ENCODE measurements around the gene RNASEL.
"Not testable (repeated sequence)": the region's sequence is repeated elsewhere in the genome, so short reads cannot be mapped to it uniquely, and the experiment has no call there.

The RNASEL gene

GRCh38 chr1:182588500-182589396 lies at the start of gene RNASEL:
RNASEL (minus strand) TSS chr1:182589256; CDS start chr1:182586806, 2,450 bp downstream.
- DNase-seq (ENCODE audit: low read depth, low spot score) = peak; percentile 82

GRCh38 chr1:182637769-182638168 lies 48.7 kb upstream of the RNASEL start:
- DNase-seq (ENCODE audit: low read depth, low spot score) = no peak

GRCh38 chr1:182635871-182636270 lies 46.8 kb upstream of the RNASEL start:
- DNase-seq (ENCODE audit: low read depth, low spot score) = no peak

DNA sequence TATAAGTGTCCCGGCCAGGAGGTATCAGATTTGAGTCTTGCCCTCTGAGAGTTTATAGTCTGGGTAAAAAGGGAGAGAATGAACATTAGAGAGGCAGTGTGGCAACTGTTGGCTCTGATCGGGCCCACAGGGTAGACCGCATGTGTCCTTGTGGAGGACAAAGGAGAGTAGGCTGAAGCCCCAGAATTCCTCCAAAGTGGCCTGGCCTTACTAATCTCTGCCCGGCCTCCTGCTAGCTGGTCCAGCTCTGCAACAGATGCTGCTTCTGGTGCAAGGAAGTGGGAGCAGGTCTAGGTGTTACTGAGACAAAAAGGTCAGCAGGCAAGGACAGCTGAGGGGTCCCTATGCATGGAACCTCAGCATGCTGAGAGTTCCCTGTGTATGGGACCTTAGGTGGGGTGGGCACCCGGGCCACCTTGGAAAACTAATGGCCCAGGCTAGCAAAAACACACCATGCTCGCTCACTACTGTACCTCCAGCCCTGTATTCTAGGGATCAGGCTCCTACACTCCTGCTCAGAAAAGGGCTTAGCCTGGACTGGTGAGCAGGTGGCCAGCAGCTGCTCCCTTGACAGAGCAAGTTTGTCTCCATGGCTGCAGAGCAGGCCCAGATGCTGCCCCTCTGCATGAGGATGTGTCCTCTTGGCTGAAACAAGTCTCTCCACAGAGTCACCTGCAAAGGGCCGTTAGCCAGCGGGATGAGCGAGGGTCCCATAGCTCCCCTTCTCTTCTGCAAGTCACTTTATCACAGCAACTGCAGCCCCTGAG lies 45.4 kb upstream of the RNASEL start:
- no peak for DNase-seq (ENCODE audit: low read depth, low spot score)

DNA sequence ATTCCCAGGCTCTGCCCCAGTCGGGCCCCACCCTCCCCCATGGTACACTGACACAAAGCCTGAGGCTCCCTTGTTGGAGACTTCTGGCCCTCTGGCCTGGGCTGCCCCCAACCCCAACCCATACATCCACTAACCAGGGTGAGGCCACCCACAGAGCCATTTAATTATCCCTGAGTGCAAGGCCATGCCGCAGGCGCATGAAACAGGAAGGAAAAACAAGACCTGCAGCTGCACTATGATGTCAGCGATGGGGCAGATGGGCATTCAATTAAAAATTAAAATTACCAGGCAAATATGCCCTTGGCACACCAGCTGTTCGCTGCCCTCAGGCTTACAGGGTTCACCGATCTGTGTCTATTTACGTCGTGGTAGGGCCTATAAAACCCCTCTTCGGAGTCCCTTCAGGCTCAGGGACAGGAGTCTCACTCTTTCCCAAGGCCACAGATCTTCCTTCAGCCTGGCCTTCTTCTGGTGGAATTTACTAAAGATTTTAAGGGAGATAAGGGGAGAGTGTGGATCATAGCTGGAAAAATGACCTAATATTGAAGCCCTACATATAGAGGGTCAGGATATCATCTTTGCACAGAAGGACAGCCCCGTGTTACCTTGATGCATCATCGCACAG lies 44.7 kb upstream of the RNASEL start:
- DNase-seq (ENCODE audit: low read depth, low spot score) = no peak

DNA sequence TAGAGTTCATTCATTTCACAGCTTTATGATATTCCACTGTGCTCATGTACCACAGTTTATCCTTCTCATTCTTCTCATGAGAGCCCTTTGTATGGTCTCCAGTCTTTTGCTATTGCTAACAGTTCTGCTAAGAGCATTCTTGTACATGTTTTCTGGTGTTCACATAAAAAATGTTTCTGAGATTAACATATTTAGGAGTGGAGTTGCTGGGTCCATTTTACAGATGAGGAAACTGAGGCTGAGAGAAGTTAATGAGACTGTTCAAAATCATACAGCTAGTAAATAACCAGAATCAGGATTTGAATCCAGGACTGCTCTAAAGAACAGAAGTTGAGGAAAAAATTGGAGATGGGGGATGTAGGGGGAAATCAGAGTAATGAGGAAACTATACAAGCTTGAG lies 44.0 kb upstream of the RNASEL start:
- no peak for DNase-seq (ENCODE audit: low read depth, low spot score)

- not testable (repeated sequence) for DNase-seq (ENCODE audit: low read depth, low spot score)
These were observed 43.4 kb upstream of the RNASEL start for GRCh38 chr1:182632441-182632857.

DNA sequence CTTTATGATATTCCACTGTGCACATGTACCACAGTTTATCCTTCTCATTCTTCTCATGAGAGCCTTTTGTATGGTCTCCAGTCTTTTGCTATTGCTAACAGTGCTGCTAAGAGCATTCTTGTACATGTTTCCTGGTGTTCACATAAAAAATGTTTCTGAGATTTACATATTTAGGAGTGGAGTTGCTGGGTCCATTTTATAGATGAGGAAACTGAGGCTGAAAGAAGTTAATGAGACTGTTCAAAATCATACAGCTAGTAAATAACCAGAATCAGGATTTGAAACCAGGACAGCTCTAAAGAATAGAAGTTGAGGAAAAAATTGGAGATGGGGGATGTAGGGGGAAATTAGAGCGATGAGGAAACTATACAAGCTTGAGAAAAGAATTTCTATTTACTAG lies 42.9 kb upstream of the RNASEL start:
- no peak for DNase-seq (ENCODE audit: low read depth, low spot score)

DNA sequence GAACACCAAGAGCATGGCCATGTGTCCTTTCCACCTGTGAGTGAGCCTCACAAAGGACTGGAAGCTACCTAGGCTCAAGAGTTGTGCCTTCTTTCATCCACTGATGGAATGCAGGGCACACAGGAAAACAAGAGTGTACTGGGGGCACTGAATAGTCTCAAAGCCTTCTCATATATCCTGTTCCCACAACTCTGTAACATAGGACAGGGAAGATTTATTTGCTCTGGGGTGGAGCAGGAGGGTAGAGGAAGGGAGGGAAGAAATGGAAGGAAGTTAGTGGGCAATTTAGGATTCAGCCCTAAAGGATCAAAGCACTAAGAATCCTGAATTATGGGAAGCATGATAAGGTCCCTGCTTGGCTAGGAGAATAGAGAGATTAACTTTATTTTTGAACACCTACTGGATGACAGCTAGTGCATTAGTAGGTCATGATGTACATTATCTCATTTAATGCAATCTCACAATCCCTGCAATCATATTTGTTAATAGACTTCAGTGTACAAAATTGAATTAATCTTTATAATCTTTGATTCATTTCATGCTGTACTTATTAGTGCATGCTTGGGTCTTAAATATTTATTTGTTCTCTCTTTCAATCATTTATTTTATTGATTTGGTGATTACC lies 42.1 kb upstream of the RNASEL start:
- no peak for DNase-seq (ENCODE audit: low read depth, low spot score)

GRCh38 chr1:182630586-182630985 lies 41.5 kb upstream of the RNASEL start:
- no peak for DNase-seq (ENCODE audit: low read depth, low spot score)

GRCh38 chr1:182629499-182630096 lies 40.5 kb upstream of the RNASEL start:
- DNase-seq (ENCODE audit: low read depth, low spot score) = no peak

DNA sequence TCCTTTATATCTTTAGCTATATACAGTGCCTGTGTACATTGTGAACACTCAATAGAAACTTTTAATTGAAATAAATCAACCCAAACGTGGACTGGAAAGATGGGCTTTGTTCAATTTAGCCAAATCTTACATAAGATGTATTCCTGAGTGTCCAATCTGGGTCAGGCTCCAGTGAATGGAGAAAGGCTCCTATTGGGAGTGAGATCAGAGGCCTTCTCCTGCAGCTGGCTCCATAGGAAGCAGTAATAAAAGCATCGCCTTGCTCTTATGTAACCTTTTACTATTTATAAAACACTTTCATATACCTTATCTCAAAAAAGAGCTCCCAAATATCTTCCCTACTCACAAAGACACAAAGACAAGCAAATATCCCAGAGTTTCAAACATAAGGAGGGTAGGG lies 40.0 kb upstream of the RNASEL start:
- DNase-seq (ENCODE audit: low read depth, low spot score) = no peak

DNA sequence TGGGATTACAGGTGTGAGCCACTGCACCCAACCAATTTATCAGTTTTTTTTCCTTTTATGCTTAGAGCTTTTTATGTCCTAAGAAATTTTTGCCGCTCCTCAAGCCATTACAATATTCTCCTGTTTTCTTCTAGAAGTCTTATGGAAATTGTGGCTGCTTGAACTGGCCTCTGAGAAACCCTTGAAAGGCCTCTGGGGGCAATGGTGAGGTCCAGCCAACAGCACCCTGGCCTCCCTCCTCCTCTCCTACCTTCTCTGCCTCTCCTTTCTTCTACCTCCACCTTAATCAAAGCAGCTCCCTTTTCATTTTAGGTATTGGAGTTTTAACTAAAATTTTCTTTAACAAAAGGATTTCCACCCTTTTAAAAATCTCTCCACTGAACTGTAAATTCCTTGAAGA lies 39.6 kb upstream of the RNASEL start:
- DNase-seq (ENCODE audit: low read depth, low spot score) = no peak

DNA sequence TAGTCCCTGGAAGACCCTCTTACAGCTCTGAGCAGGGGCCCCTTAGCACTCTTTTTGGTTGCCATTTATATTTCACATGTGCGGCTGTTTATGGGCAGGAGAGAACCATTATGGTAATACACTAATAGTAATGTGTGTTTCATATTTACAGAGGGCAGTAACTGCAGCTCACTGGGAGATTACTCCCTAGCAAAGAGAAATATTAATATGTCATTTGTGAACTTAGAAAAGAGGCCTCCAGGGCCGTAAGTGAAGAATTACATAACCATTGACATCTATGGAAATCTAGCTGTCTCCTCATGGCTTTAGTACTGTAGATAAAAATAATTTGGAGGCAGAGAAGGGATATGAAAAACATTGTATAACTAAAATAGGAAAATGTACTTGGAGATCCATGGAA lies 38.6 kb upstream of the RNASEL start:
- DNase-seq (ENCODE audit: low read depth, low spot score) = no peak

- DNase-seq (ENCODE audit: low read depth, low spot score) = no peak
These were observed 37.5 kb upstream of the RNASEL start for GRCh38 chr1:182626527-182626926.

DNA sequence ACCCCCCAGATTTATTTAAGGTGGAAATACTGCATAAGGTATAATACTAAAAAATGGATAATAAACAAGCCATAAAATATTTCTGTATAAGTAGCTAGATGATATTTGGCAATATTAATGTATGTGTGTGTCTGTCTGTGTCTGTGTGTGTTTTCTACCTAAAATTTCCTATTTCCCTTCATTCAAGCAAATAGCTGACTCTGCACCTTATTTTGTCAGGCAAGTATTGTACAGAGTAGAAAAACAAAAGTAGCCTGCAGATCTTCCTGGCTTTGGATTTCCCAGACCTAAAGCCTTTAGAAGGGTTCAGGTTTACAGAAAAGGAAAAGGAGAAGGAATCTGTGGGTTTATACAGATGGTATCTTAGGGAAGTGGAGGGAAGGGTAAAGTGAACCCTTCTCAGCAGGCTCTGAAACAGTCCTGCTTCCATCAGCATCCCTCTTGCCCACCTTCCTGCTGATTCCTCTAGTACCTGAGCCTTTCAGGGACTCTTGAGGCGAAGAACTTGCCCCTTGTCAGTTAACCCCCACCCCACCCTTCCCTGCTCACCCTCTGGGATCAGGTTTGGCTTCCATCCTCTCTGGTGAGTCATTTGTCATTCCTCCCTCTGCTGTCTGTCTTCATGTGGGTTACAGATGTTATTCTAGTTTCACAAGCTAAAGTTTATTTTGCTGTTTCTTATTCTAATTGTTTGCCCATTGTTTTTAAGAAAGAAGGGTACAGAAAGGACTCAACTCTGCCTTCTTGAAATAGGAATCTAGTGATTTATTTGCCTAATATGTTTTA lies 36.9 kb upstream of the RNASEL start:
- peak; percentile 26 for DNase-seq (ENCODE audit: low read depth, low spot score)

DNA sequence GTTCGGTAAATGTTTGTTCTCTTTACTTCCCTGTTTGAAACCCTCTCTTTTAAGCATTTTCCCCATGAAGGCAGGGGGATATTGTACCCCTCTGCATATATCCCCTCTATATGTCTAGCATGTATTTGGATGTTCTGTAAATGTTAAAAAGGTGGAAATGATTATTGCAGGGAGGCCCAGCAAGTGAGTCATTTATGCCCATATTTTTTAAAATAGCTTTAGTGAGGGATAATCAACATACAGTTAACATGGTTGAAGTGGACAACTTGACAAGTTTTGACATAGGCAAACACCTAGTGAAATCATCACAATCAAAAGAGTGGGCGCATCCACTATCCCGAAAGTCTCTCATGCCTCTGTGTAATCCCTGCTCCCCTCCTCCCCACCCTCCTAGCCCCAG lies 36.0 kb upstream of the RNASEL start:
- DNase-seq (ENCODE audit: low read depth, low spot score) = no peak

DNA sequence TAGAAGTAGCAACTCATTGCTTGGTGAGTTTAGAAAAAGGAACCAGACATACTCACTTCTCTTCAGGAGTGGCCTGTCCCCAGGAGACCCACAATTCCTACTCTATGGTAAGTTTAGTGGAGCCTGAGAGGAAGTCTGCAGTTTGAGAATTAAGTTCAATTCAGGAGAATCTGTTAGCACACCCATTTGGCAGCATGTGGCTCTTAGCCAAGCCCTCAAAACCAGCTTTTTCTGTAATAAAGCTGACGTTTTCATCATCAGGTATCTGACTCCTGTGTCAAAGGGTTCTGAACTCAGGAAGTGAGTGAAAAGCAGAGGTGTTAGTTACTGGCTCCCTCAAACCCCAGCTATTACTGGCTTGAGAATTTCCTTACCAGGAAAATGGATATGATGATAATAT lies 35.5 kb upstream of the RNASEL start:
- no peak for DNase-seq (ENCODE audit: low read depth, low spot score)

DNA sequence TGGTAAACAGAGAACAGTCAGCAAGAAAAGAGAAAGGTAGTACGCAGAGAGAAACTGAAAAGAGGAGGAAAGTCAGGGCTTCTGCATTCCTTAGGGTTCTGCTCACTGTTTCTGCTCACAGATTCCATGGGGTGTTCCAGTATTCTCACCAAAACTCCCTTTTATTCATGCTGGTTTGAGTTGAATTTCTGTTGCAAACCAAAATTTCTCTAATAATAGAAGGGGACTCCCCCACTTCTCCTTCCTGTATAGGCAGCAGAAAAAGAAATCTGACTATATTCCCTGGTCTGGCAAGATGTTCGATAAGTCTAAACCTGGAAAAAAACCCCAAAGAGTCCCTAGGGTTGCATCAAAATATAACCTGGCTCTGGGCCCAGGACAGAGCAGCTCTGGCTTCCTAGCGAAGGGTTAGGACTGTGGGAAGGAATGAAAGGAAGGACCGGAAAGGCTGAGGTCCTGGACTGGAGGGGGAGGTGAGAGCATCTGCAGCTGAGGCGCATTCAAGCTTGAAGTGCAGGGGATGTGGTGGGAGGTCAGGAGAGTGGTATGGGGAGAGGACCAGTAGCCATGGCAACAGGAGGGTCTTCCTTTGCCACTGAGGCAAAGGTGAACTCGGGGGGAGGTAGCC lies 34.0 kb upstream of the RNASEL start:
- DNase-seq (ENCODE audit: low read depth, low spot score) = no peak

DNA sequence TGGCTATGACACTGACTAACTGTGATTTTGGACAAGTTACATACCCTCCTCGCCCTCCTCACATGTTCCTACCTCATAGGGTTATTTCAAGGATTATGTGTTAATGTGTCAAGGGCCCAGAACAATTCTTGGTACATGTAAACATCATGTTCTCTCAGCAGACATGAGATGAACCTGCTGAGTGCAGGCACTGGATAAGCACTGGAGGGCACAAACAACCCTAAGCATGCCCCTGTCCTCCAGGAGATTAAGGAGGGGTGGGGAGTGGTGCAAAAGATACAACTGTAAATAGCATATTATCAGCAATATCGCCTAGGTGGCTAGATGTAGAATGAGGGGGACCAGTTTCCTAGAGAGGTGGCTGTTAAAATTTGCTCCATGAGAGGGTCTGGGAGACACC lies 32.9 kb upstream of the RNASEL start:
- DNase-seq (ENCODE audit: low read depth, low spot score) = no peak

Measured in astrocyte of the hippocampus (primary cell).